Right atrium auricular region (tissue), 2 donors: ENCODE data around the gene GLB1L3. TPM values are rescaled to one million over a fixed set of nuclear protein-coding genes. Genes with fewer than 3 reads are reported as not detected.

Source experiments
- DNase-seq: peaks from one replicate; pipeline ENCODE4 v3.0.0-alpha.2; 2019; ENCODE audit warnings: low spot score
- H3K27ac ChIP-seq, 2 donors: fragments of 200-600 bp; sonication (generic); 1 replicate in 1 of 2; 2 replicates in 1 of 2; pipeline ENCODE4 v1.5.1; 2016 to 2019
- H3K27me3 ChIP-seq, 2 donors: fragments of 200-600 bp; sonication (generic); one replicate each; pipeline versions ENCODE4 v1.5.1 to v1.6.0; 2017 to 2019
- H3K36me3 ChIP-seq: fragments of 200-600 bp; sonication (generic); one replicate; pipeline ENCODE4 v1.5.1; 2016
- H3K4me1 ChIP-seq, 2 donors: fragments of 200-600 bp; sonication (generic); one replicate each; pipeline versions ENCODE4 v1.5.1 to v1.6.0; 2017 to 2019
- H3K4me3 ChIP-seq, 2 donors: fragments of 200-600 bp; sonication (generic); 1 replicate in 1 of 2; 2 replicates in 1 of 2; pipeline ENCODE4 v1.5.1; 2017 to 2019; ENCODE audit warnings: mild to moderate bottlenecking in 1 of 2, moderate library complexity in 1 of 2
- H3K9me3 ChIP-seq, 2 donors: fragments of 200-600 bp; sonication (generic); one replicate each; pipeline ENCODE4 v1.5.1; 2019
- CTCF ChIP-seq, 2 donors: fragments of 200-600 bp; sonication (generic); IDR thresholded peaks; one replicate each; pipeline ENCODE4 v1.5.1; 2019; ENCODE audit warnings: antibody characterized with exemption in 2 of 2
- total RNA-seq, 2 donors: library from RNA; depleted of rRNA; stranded (reverse); fragments of >200 nt; gene quantifications; one replicate each; pipeline ENCODE4 v1.1.0, GENCODE V29; 2016

GLB1L3 gene
- total RNA-seq, 2 donors from 2014 or later, result not detected

GRCh38 chr11:134293119-134294113, 17.2 kb downstream of the GLB1L3 start:
- H3K9me3 ChIP-seq, result no peaks in the 10 kb centered on the region
- no peaks in the 10 kb centered on the region for H3K27me3 ChIP-seq
- DNase-seq, result peak; percentile 30
- no peak for TF ChIP-seq CTCF (IDR thresholded peaks at IDR 0.05)
- H3K27ac ChIP-seq, result no peak overlapping the region
- H3K4me3 ChIP-seq, result no peak overlapping the region
- no peaks in the 10 kb centered on the region for H3K4me1 ChIP-seq
- no peaks in the 10 kb centered on the region for H3K36me3 ChIP-seq

GRCh38 chr11:134294664-134295063, 18.5 kb downstream of the GLB1L3 start:
- Histone ChIP-seq H3K9me3 (no peaks in the 10 kb centered on the region), H3K4me1 (no peaks in the 10 kb centered on the region), H3K27me3 (no peaks in the 10 kb centered on the region), H3K36me3 (no peaks in the 10 kb centered on the region), H3K27ac (no peak overlapping the region), H3K4me3 (no peak overlapping the region)
- DNase-seq, result no peak
- TF ChIP-seq CTCF (IDR thresholded peaks at IDR 0.05), result no peak

GRCh38 chr11:134312223-134312622, 36.0 kb downstream of the GLB1L3 start:
- Histone ChIP-seq H3K9me3 (peaks cover 0 to 5% of the 10 kb centered on the region in 2 donors), H3K4me1 (no peaks in the 10 kb centered on the region), H3K4me3 (no peak overlapping the region), H3K27ac (no peak overlapping the region), H3K36me3 (no peaks in the 10 kb centered on the region), H3K27me3 (no peaks in the 10 kb centered on the region)
- DNase-seq, result no peak
- TF ChIP-seq CTCF (IDR thresholded peaks at IDR 0.05), result no peak

- TF ChIP-seq CTCF (IDR thresholded peaks at IDR 0.05), result no peak
- no peaks in the 10 kb centered on the region for H3K4me1 ChIP-seq
- no peak for DNase-seq
- H3K36me3 ChIP-seq, result no peaks in the 10 kb centered on the region
- no peak overlapping the region for H3K27ac ChIP-seq
- H3K4me3 ChIP-seq, result no peak overlapping the region
- no peaks in the 10 kb centered on the region for H3K27me3 ChIP-seq
- H3K9me3 ChIP-seq, result peaks cover 0 to 10% of the 10 kb centered on the region in 2 donors
These were observed 36.6 kb downstream of the GLB1L3 start for GRCh38 chr11:134312807-134313206.

GRCh38 chr11:134313379-134313778, 37.2 kb downstream of the GLB1L3 start:
- Histone ChIP-seq H3K9me3 (peaks cover 0 to 11% of the 10 kb centered on the region in 2 donors), H3K4me1 (no peaks in the 10 kb centered on the region), H3K36me3 (no peaks in the 10 kb centered on the region), H3K27ac (no peak overlapping the region), H3K4me3 (no peak overlapping the region), H3K27me3 (no peaks in the 10 kb centered on the region)
- no peak for DNase-seq
- TF ChIP-seq CTCF (IDR thresholded peaks at IDR 0.05), result no peak
